Measurements from ENCODE around the gene FADS1.

FADS1 gene

DNA sequence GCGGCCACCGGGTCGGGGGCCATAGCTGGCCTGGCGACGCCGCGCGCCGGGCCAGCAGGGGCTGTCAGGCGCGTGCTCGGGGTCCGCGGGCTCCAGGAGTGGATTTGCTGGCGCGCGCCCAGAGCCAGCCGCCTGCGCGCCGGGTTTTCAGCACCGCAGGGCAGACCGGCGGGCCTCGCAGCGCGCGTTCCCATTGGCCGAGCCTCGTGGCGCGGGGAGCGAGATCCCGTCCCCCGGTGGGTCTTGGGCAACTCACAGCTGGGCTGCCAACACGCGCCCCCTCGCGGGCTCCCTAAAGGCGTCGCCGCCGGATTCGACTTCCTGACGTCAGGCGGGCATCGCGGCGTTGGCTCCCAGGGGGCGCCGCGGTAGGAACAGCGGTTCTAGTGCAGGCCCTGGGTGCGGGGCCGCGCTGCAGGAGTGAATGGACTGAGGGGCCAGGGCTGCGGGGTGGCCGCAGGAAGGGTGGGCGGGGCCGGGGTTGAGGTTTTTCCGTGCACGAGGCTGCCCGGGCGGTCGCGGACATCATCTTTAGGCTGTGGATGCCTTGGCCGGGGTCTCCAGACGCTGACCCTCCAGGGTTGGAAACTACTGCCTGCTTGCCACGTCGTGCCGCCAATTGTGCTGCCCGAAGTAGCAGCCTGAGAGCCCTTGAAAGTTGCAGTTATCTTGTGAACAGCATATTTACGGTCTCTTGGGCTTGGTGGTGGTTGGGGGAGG, at the start of gene FADS1:
Gene FADS1, minus strand, starts transcription at position 268 of the 720 bp plus-strand sequence. Its CDS starts 74 bp downstream, at position 194.
- Histone ChIP-seq H3K4me3 (ENCODE audit: low read depth, low read length) (peak within 1 kb of the TSS; percentile 76), H3K36me3 (ENCODE audit: control insufficient read depth, insufficient read depth, low read length) (peaks cover 21% of the 10 kb centered on the region), H3K9ac (ENCODE audit: low read depth, low read length) (peak within 1 kb of the TSS; percentile 86), H3K4me1 (ENCODE audit: control insufficient read depth, insufficient read depth, low read length) (peaks cover 12% of the 10 kb centered on the region), H3K27me3 (ENCODE audit: control insufficient read depth, insufficient read depth, low read length) (no peaks in the 10 kb centered on the region), H3K27ac (ENCODE audit: low read depth, low read length) (peak within 1 kb of the TSS; percentile 98), H3K9me3 (ENCODE audit: control insufficient read depth, insufficient read depth, low read length) (no peaks in the 10 kb centered on the region)

- no peak overlapping the region for H3K9ac ChIP-seq (ENCODE audit: low read depth, low read length)
- peaks cover 4% of the 10 kb centered on the region; the same call in 1 of the 2 replicates for H3K4me1 ChIP-seq (ENCODE audit: control insufficient read depth, insufficient read depth, low read length)
- H3K27ac ChIP-seq (ENCODE audit: low read depth, low read length): no peak overlapping the region
- peaks cover 49% of the 10 kb centered on the region for H3K36me3 ChIP-seq (ENCODE audit: control insufficient read depth, insufficient read depth, low read length)
- no peak overlapping the region for H3K4me3 ChIP-seq (ENCODE audit: low read depth, low read length)
- peaks cover 2% of the 10 kb centered on the region; the same call in 1 of the 2 replicates for H3K27me3 ChIP-seq (ENCODE audit: control insufficient read depth, insufficient read depth, low read length)
- H3K9me3 ChIP-seq (ENCODE audit: control insufficient read depth, insufficient read depth, low read length): no peaks in the 10 kb centered on the region
These were observed 49.6 kb upstream of the FADS1 start for GRCh38 chr11:61866231-61866957.

GRCh38 chr11:61864814-61865775, 48.3 kb upstream of the FADS1 start:
- no peaks in the 10 kb centered on the region for H3K27me3 ChIP-seq (ENCODE audit: control insufficient read depth, insufficient read depth, low read length)
- H3K4me3 ChIP-seq (ENCODE audit: low read depth, low read length): no peak overlapping the region
- no peaks in the 10 kb centered on the region for H3K4me1 ChIP-seq (ENCODE audit: control insufficient read depth, insufficient read depth, low read length)
- H3K27ac ChIP-seq (ENCODE audit: low read depth, low read length): no peak overlapping the region
- H3K9me3 ChIP-seq (ENCODE audit: control insufficient read depth, insufficient read depth, low read length): no peaks in the 10 kb centered on the region
- no peak overlapping the region for H3K9ac ChIP-seq (ENCODE audit: low read depth, low read length)
- peaks cover 59% of the 10 kb centered on the region for H3K36me3 ChIP-seq (ENCODE audit: control insufficient read depth, insufficient read depth, low read length)

DNA sequence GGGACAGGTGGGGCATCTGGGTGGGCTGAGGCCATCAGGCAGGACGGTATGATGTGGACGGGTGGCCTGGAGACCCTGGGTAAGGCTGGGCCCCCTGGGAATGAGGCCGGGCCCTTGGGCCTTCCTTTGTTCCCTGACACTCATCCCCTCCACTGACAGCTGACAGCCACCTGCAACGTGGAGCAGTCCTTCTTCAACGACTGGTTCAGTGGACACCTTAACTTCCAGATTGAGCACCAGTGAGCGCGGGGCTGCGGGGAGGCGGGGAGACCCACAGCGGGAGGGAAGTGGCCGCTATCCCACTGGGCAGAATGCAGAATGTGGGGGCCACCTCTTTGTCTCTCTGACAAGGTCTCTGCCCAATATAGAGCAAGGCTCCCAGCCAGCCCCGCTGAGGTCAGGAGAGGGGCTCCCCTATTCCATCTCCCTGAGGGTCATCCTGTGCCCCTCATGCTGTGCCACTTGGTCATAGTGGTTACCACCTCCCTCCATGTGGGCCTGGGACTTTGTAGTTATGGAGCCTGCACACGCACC, 46.8 kb upstream of the FADS1 start:
- Histone ChIP-seq H3K9me3 (ENCODE audit: control insufficient read depth, insufficient read depth, low read length) (no peaks in the 10 kb centered on the region), H3K27ac (ENCODE audit: low read depth, low read length) (no peak overlapping the region), H3K4me1 (ENCODE audit: control insufficient read depth, insufficient read depth, low read length) (no peaks in the 10 kb centered on the region), H3K4me3 (ENCODE audit: low read depth, low read length) (no peak overlapping the region), H3K36me3 (ENCODE audit: control insufficient read depth, insufficient read depth, low read length) (peaks cover 73% of the 10 kb centered on the region), H3K9ac (ENCODE audit: low read depth, low read length) (no peak overlapping the region), H3K27me3 (ENCODE audit: control insufficient read depth, insufficient read depth, low read length) (no peaks in the 10 kb centered on the region)

- Histone ChIP-seq H3K4me1 (ENCODE audit: control insufficient read depth, insufficient read depth, low read length) (no peaks in the 10 kb centered on the region), H3K4me3 (ENCODE audit: low read depth, low read length) (no peak overlapping the region), H3K27me3 (ENCODE audit: control insufficient read depth, insufficient read depth, low read length) (no peaks in the 10 kb centered on the region), H3K9me3 (ENCODE audit: control insufficient read depth, insufficient read depth, low read length) (no peaks in the 10 kb centered on the region), H3K9ac (ENCODE audit: low read depth, low read length) (no peak overlapping the region), H3K27ac (ENCODE audit: low read depth, low read length) (no peak overlapping the region), H3K36me3 (ENCODE audit: control insufficient read depth, insufficient read depth, low read length) (peaks cover 76% of the 10 kb centered on the region)
These were observed 46.1 kb upstream of the FADS1 start for GRCh38 chr11:61862714-61863547.

GRCh38 chr11:61861634-61862033, 44.8 kb upstream of the FADS1 start:
- Histone ChIP-seq H3K9me3 (ENCODE audit: control insufficient read depth, insufficient read depth, low read length) (no peaks in the 10 kb centered on the region), H3K9ac (ENCODE audit: low read depth, low read length) (no peak overlapping the region), H3K4me1 (ENCODE audit: control insufficient read depth, insufficient read depth, low read length) (no peaks in the 10 kb centered on the region), H3K27me3 (ENCODE audit: control insufficient read depth, insufficient read depth, low read length) (no peaks in the 10 kb centered on the region), H3K4me3 (ENCODE audit: low read depth, low read length) (no peak overlapping the region), H3K36me3 (ENCODE audit: control insufficient read depth, insufficient read depth, low read length) (peaks cover 88% of the 10 kb centered on the region), H3K27ac (ENCODE audit: low read depth, low read length) (no peak overlapping the region)

GRCh38 chr11:61860054-61860903, 43.5 kb upstream of the FADS1 start:
- Histone ChIP-seq H3K27me3 (ENCODE audit: control insufficient read depth, insufficient read depth, low read length) (no peaks in the 10 kb centered on the region), H3K27ac (ENCODE audit: low read depth, low read length) (no peak overlapping the region), H3K9ac (ENCODE audit: low read depth, low read length) (no peak overlapping the region), H3K4me3 (ENCODE audit: low read depth, low read length) (no peak overlapping the region), H3K9me3 (ENCODE audit: control insufficient read depth, insufficient read depth, low read length) (no peaks in the 10 kb centered on the region), H3K4me1 (ENCODE audit: control insufficient read depth, insufficient read depth, low read length) (no peaks in the 10 kb centered on the region), H3K36me3 (ENCODE audit: control insufficient read depth, insufficient read depth, low read length) (peaks cover 88% of the 10 kb centered on the region)

GRCh38 chr11:61855939-61856680, 39.3 kb upstream of the FADS1 start:
- H3K4me3 ChIP-seq (ENCODE audit: low read depth, low read length): no peak overlapping the region
- H3K27me3 ChIP-seq (ENCODE audit: control insufficient read depth, insufficient read depth, low read length): no peaks in the 10 kb centered on the region
- H3K9me3 ChIP-seq (ENCODE audit: control insufficient read depth, insufficient read depth, low read length): no peaks in the 10 kb centered on the region
- H3K9ac ChIP-seq (ENCODE audit: low read depth, low read length): no peak overlapping the region
- H3K36me3 ChIP-seq (ENCODE audit: control insufficient read depth, insufficient read depth, low read length): peaks cover 89% of the 10 kb centered on the region
- no peak overlapping the region for H3K27ac ChIP-seq (ENCODE audit: low read depth, low read length)
- no peaks in the 10 kb centered on the region for H3K4me1 ChIP-seq (ENCODE audit: control insufficient read depth, insufficient read depth, low read length)
